Thyroid gland (tissue), 4 donors: ENCODE data around the gene PDIA6.

Experiments used
- CTCF ChIP-seq, 6 experiments: fragments of 200-600 bp in 3 of 6; fragments of 450-650 bp in 3 of 6; sonication (generic) in 3 of 6; IDR thresholded peaks; one replicate each; pipeline ENCODE4 v1.5.1; 2016 to 2019; ENCODE audit warnings: antibody characterized with exemption in 6 of 6, mild to moderate bottlenecking in 2 of 6, inconsistent platforms in 1 of 6, moderate library complexity in 1 of 6
- POLR2A ChIP-seq, 2 donors: fragments of 450-650 bp; IDR thresholded peaks; one replicate each; pipeline ENCODE4 v1.6.1; 2017; ENCODE audit warnings: antibody characterized with exemption in 2 of 2, mild to moderate bottlenecking in 2 of 2, moderate library complexity in 1 of 2

GRCh38 chr2:10831400-10831985, 18.9 kb upstream of the PDIA6 start:
- TF ChIP-seq CTCF (IDR thresholded peaks at IDR 0.05) (no peak), POLR2A (IDR thresholded peaks at IDR 0.05) (no peak)
